ENCODE measurements around the gene POU6F2. TPM values are rescaled to one million over a fixed set of nuclear protein-coding genes. Genes with fewer than 3 reads are reported as not detected.

The POU6F2 gene
- total RNA-seq, 2 donors from 2014 or later, result 5.2 to 6.3 TPM

- H3K9me3 ChIP-seq, result no peaks in the 10 kb centered on the region
- H3K4me1 ChIP-seq, result no peaks in the 10 kb centered on the region
- 78 to 80% methylated on average over 4 of the region's 4 CpGs for WGBS, 2 donors
- intact Hi-C loops (cut with DNase I), result no loop called here
- no peak overlapping the region for H3K27ac ChIP-seq
- no peak overlapping the region for H3K4me3 ChIP-seq
- H3K36me3 ChIP-seq (replicated peaks in 1 of 2; ENCODE audit: insufficient read depth in 1 of 2, low read depth in 2 of 2), result no peaks in the 10 kb centered on the region
- no peaks in the 10 kb centered on the region for H3K27me3 ChIP-seq
- TF ChIP-seq, protein P1, sequence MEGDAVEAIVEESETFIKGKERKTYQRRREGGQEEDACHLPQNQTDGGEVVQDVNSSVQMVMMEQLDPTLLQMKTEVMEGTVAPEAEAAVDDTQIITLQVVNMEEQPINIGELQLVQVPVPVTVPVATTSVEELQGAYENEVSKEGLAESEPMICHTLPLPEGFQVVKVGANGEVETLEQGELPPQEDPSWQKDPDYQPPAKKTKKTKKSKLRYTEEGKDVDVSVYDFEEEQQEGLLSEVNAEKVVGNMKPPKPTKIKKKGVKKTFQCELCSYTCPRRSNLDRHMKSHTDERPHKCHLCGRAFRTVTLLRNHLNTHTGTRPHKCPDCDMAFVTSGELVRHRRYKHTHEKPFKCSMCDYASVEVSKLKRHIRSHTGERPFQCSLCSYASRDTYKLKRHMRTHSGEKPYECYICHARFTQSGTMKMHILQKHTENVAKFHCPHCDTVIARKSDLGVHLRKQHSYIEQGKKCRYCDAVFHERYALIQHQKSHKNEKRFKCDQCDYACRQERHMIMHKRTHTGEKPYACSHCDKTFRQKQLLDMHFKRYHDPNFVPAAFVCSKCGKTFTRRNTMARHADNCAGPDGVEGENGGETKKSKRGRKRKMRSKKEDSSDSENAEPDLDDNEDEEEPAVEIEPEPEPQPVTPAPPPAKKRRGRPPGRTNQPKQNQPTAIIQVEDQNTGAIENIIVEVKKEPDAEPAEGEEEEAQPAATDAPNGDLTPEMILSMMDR (IDR thresholded peaks at IDR 0.05), result no peak
- DNase-seq (no peak), ATAC-seq (no peak)
Observed at GRCh38 chr7:39355664-39356063, 378.0 kb downstream of the POU6F2 start.

DNA sequence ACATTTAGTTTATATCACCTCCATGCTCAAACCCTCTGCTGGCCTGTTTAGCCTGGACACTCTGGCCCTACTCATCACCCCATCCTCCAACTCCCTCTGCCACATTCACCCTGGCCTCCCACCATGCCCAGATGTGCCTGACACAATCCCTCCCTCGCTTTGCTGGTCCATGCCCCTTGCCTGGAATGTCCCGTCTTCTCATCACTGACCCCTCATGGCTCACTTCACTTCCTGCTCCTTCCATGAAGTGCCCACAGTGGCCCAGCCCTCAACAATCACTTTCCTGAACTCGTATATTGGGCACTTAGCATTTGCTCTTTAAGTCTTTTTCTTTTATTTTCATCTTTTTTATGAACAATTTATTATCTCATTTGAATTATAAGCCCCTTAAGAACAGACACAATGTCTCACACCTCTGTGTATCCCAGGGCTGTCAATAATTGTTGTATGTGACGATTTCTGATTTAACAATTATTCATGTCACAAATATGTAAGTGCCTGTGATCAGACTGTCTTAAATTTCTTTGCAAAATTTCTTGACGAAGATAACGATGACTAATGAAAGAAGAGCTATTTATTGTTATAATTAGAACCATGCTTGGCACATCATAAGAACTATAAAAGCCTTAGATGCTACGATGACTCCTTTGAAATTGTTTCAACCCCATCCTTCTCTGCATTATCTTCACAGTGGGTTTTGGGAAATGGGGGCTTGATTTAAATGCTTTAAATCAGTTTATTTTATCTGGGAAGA, 378.6 kb downstream of the POU6F2 start:
- H3K4me3 ChIP-seq, result no peak overlapping the region
- 78 to 83% methylated on average over 7 of the region's 7 CpGs for WGBS, 2 donors
- no peaks in the 10 kb centered on the region for H3K36me3 ChIP-seq (replicated peaks in 1 of 2; ENCODE audit: insufficient read depth in 1 of 2, low read depth in 2 of 2)
- H3K9me3 ChIP-seq, result no peaks in the 10 kb centered on the region
- intact Hi-C loops (cut with DNase I), result no loop called here
- no peaks in the 10 kb centered on the region for H3K4me1 ChIP-seq
- H3K27ac ChIP-seq, result no peak overlapping the region
- ATAC-seq (no peak), DNase-seq (no peak)
- no peak for TF ChIP-seq POLR2A (IDR thresholded peaks at IDR 0.05)
- TF ChIP-seq, protein P1 (IDR thresholded peaks at IDR 0.05), result no peak
- no peaks in the 10 kb centered on the region for H3K27me3 ChIP-seq

DNA sequence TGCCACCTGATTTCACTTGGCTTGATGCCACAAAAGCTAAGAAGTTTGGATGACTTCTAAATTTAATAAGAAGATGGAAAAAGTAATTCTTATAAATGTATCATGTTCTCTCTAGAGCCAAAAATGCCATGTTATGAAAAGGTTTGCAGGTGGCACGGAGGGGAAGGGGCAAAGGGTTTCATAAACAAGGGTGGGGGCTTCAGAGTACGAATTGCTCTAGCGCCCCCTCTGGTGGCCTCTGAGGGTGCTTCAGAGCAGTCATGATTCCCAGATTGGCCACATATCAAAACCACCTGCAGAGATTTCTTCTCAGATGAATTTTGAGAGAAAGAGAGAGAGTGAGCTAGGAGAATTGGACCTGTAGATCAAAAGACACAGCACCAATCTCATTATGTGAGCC, 379.9 kb downstream of the POU6F2 start:
- 32 to 34% methylated on average over 3 of the region's 3 CpGs for WGBS, 2 donors
- H3K27ac ChIP-seq, result no peak overlapping the region
- H3K4me1 ChIP-seq, result no peaks in the 10 kb centered on the region
- H3K36me3 ChIP-seq (replicated peaks in 1 of 2; ENCODE audit: insufficient read depth in 1 of 2, low read depth in 2 of 2), result no peaks in the 10 kb centered on the region
- TF ChIP-seq POLR2A (IDR thresholded peaks at IDR 0.05), result no peak
- TF ChIP-seq, protein P1 (IDR thresholded peaks at IDR 0.05), result peak in 1 of 7 experiments; percentile 7
- DNase-seq, result no peak
- intact Hi-C loops (cut with DNase I), result no loop called here
- ATAC-seq, result no peak
- H3K4me3 ChIP-seq, result no peak overlapping the region
- no peaks in the 10 kb centered on the region for H3K27me3 ChIP-seq
- H3K9me3 ChIP-seq, result no peaks in the 10 kb centered on the region

- intact Hi-C loops (cut with DNase I), result no loop called here
- Histone ChIP-seq H3K9me3 (no peaks in the 10 kb centered on the region), H3K4me1 (no peaks in the 10 kb centered on the region), H3K36me3 (replicated peaks in 1 of 2; ENCODE audit: insufficient read depth in 1 of 2, low read depth in 2 of 2) (no peaks in the 10 kb centered on the region), H3K4me3 (no peak overlapping the region), H3K27ac (no peak overlapping the region), H3K27me3 (no peaks in the 10 kb centered on the region)
- WGBS, 2 donors, result 31 to 32% methylated on average over 4 of the region's 4 CpGs
- DNase-seq, result no peak
- TF ChIP-seq POLR2A (IDR thresholded peaks at IDR 0.05), result no peak
- TF ChIP-seq, protein P1 (IDR thresholded peaks at IDR 0.05), result no peak
- no peak for ATAC-seq
Observed at GRCh38 chr7:39360038-39360437, 382.3 kb downstream of the POU6F2 start.

GRCh38 chr7:39360766-39361165, 383.1 kb downstream of the POU6F2 start:
- WGBS, 2 donors, result 31 to 50% methylated on average over 1 of the region's 1 CpG
- intact Hi-C loops (cut with DNase I), result no loop called here
- no peaks in the 10 kb centered on the region for H3K9me3 ChIP-seq
- H3K4me1 ChIP-seq, result no peaks in the 10 kb centered on the region
- H3K27me3 ChIP-seq, result no peaks in the 10 kb centered on the region
- no peak overlapping the region for H3K4me3 ChIP-seq
- no peaks in the 10 kb centered on the region for H3K36me3 ChIP-seq (replicated peaks in 1 of 2; ENCODE audit: insufficient read depth in 1 of 2, low read depth in 2 of 2)
- DNase-seq (no peak), ATAC-seq (no peak)
- TF ChIP-seq, protein P1 (IDR thresholded peaks at IDR 0.05), result no peak
- no peak for TF ChIP-seq POLR2A (IDR thresholded peaks at IDR 0.05)
- H3K27ac ChIP-seq, result no peak overlapping the region

Measured in body of pancreas (tissue), 4 donors.